NCI-H146 treated with DMSO at 0.1 percent for 48 hours (cell line): ENCODE results near the gene TMEM50B.
A peak's percentile ranks its signal among the peaks of the same experiment; 100 is the strongest.
"Not testable (repeated sequence)": the region's sequence is repeated elsewhere in the genome, so short reads cannot be mapped to it uniquely, and the experiment has no call there.

Source experiments
- DNase-seq: peaks from one replicate; lab custom pipeline; 2025; ENCODE audit not compliant: unreplicated experiment; lab: John Stamatoyannopoulos, UW

TMEM50B gene

GRCh38 chr21:33479679-33480480, at the start of gene TMEM50B:
Gene TMEM50B, minus strand, starts transcription at chr21:33479974. Its CDS starts 11,089 bp downstream, at chr21:33468885.
- peak; percentile 65 for DNase-seq

GRCh38 chr21:33522953-33523349, 43.2 kb upstream of the TMEM50B start:
- no peak for DNase-seq

GRCh38 chr21:33522297-33522952, 42.7 kb upstream of the TMEM50B start:
- no peak for DNase-seq

DNA sequence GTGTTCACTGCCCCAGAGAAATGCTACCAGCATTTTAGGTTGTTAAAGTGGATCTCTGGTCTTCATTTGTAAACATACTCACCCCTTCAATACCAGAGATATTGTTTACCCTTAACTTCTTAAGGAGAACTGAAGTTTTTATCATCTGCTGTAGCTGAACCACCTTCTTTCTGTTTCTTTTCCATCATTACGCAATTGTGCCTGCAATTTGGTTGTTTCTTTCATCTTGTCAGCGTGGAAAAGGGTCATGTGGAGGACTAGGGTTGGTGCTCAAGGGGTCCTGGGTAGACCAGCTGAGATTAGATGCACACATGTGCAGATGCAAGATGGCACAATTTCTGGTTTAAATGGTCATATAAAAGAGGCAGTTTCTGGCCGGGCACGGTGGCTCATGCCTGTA, 39.1 kb upstream of the TMEM50B start:
- DNase-seq = no peak

GRCh38 chr21:33514229-33514628, 34.5 kb upstream of the TMEM50B start:
- no peak for DNase-seq

- DNase-seq = no peak
Measured at GRCh38 chr21:33512481-33512880, 32.7 kb upstream of the TMEM50B start.

- DNase-seq = no peak
Measured at GRCh38 chr21:33511639-33512038, 31.9 kb upstream of the TMEM50B start.

DNA sequence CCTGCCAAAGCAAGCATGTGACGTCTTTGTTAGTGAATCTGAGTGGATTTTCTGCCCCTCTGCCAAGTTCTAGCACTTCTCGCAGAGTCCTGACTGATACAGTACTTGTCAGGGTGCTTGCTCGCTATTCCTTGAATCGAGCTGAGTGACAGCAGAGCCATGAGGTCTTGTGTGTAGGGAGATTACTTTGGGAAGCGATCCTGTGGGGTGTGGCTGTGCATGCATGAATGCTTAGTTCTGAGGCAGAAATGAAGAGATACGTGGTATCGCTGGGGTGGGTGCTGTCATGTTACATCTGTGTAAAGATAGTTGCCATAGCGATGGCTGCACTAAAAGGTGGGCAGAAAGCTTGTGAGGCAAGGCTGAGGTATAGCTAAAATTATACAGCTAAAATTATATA, 31.1 kb upstream of the TMEM50B start:
- DNase-seq = no peak

DNA sequence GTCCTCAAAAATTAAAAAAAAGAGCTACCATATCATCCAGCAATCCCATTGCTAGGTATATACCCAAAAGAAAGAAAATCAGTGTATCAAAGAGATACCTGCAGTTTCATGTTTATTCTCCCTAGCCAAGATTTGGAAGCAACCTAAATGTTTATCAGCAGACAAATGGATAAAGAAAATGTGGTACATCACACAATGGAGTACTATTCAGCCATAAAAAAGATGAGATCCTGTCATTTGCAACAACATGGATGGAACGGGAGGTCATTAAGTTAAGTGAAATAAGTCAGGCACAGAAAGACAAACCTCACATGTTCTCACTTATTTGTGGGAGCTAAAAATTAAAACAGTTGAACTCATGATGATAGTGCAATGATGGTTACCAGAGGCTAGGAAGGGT, 27.2 kb upstream of the TMEM50B start:
- not testable (repeated sequence) for DNase-seq

GRCh38 chr21:33505833-33506232, 26.1 kb upstream of the TMEM50B start:
- DNase-seq = no peak

- DNase-seq = no peak
Measured at GRCh38 chr21:33496345-33496744, 16.6 kb upstream of the TMEM50B start.

DNA sequence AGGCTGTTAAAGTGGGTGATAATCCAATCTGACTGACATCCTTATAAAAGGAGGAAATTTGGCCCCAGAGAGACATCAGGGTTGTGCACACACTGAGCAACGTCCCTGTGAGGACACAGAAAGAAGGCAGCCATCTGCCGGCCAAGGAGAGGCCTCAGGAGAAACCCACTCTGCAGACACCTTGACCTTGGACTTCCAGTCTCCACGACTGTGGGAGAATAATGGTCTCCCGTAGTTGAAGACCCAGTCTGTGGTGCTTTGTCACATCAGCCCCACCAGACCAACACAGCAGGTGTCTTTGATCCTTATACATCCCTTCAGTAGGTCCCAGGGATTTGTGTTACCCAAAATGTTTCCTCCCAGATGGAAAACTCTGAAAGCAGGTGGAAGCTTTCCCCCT, 16.0 kb upstream of the TMEM50B start:
- DNase-seq = no peak

GRCh38 chr21:33493756-33494155, 14.0 kb upstream of the TMEM50B start:
- DNase-seq = no peak

DNA sequence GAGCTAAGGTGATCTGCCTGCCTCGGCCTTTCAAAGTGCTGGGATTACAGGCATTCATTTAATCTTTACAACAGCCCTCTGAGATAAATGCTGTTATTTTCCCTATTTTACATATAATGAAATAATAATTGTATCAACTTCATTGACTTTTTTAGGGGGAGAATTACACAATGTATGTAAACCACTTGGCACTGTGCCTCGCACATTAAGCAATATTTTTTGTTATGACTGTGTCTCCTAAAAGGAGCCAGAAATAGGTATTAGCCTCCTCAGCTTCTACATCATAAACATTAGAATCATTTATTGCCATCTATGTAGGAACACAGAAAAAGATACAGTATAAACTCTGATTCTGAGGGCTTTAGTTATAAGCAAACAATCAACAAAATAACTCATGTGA, 12.8 kb upstream of the TMEM50B start:
- no peak for DNase-seq

- peak; percentile 77 for DNase-seq
Measured at GRCh38 chr21:33491373-33492102, 11.8 kb upstream of the TMEM50B start, which contains the start of gene DNAJC28. Gene DNAJC28, minus strand, starts transcription at chr21:33491716. Its CDS starts 2,323 bp downstream, at chr21:33489393.

- no peak for DNase-seq
Measured at GRCh38 chr21:33490991-33491372, 11.2 kb upstream of the TMEM50B start.

DNA sequence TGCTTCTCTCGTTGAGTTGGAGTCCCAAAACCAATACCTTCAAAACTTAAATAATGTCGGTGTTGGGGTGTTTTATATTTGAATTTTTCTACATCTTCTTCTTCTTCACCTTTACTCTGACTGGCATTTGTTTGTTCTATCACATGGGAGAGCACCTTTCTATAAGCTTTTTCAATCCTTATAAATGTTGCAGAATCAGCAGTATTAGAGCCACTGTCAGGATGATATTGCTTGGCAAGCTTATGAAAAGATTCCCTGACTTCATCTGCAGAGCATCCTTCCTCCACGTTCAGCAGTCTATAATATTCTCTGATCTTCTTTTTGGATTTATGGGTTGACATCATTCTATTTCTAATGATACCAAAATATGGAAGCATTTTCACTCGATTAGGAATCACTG, 9.2 kb upstream of the TMEM50B start:
- DNase-seq = no peak

GRCh38 chr21:33487996-33488395, 8.2 kb upstream of the TMEM50B start:
- DNase-seq = no peak

DNA sequence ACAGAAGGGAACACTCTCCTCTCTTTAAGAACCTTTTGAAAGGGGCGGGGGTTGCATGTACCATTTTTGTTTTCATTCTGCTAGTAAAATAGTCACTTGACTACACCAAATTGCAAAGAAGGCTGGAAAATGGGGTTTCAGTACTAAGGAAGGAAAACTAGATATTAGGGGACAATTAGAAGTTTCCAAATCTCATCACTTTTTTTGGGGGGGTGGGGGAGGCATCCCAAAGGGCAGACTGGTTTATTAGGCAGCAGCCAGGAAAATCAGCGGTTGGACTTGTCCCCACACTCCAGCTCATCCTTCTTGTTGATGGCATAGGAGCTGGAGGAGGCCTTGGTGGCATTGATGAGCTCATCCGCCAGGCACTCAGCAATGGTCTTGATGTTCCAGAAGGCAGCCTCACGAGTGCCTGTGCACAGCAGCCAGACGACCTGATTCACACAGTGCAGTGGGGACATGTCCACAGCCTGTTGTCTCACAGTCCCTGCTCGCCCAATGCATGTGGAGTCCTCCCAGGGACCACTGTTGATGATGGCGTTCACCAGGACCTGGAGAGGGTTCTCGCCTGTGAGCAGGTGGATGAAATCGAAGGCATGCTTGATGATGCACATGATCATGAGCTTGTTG, 1.7 kb upstream of the TMEM50B start:
- no peak for DNase-seq

DNA sequence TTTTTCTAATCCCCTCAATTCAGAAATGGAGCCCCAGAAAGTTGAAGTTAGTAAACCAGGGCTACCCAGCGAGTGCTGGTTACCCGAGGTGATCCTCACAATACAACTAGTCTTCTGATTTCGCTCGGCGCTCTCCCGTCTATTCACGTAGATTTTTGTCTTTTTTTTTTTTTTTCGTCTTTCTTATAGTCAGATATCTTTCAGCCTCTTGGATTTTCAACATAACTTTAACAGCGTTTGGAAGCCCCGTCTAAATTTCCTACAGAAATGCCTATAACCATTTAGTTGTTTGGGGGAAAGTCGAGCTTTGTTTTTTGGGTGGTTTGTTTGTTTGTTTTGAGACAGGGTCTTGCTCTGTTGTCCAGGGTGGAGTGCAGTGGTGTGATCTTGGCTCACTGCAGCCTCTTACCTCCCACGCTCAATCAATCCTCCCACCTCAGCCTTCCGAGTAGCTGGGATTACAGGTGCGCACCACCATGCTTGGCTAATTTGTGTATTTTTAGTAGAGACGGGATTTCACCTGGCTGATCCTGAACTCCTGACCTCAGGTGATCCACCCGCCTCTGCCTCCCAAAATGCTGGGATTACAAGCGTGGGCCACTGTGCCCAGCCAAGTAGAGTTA, 818 bp upstream of the TMEM50B start:
- no peak for DNase-seq
